PC-9 (cell line): ENCODE measurements around the gene NR1I2. TPM values are rescaled to one million over a fixed set of nuclear protein-coding genes. Genes with fewer than 3 reads are reported as not detected.

Experiments used
- BruUV-seq: library from RNA; stranded (reverse); fragments of 400-500 nt; replicated peaks from 2 replicates; lab custom pipeline; 2021; lab: Mats Ljungman, UMichigan
- CTCF ChIA-PET: fragments of 300-600 bp; sonication (Branson Sonifier 250); formaldehyde crosslinking; loops from one replicate; lab custom pipeline; 2022; ENCODE audit warnings: antibody characterized with exemption; lab: Charles Lee
- POLR2A ChIA-PET: fragments of 300-600 bp; sonication (Branson Sonifier 250); formaldehyde crosslinking; loops from one replicate; lab custom pipeline; 2022; ENCODE audit warnings: antibody characterized with exemption; ENCODE audit not compliant: unreplicated experiment; lab: Charles Lee
- DNase-seq, 2 experiments: peaks; one replicate each; pipeline versions ENCODE4 v3.0.0 to v3.0.0-alpha.2; 2015 to 2022; ENCODE audit warnings: mixed read lengths in 1 of 2
- H2AFZ ChIP-seq: fragments of 200-600 bp; sonication (generic); 2 replicates; pipeline ENCODE4 v1.8.1; 2017; ENCODE audit warnings: antibody characterized with exemption
- H3F3A ChIP-seq: fragments of 200-600 bp; sonication (generic); 2 replicates; pipeline ENCODE4 v1.8.1; 2017; ENCODE audit warnings: antibody characterized with exemption, mild to moderate bottlenecking, low read depth; ENCODE audit not compliant: insufficient read depth
- H3K27ac ChIP-seq: fragments of 200-600 bp; sonication (generic); 2 replicates; pipeline ENCODE4 v1.6.1; 2016; ENCODE audit warnings: mixed run types
- H3K27me3 ChIP-seq: fragments of 200-600 bp; sonication (generic); 2 replicates; pipeline ENCODE4 v1.6.1; 2016; ENCODE audit warnings: low read depth, mixed run types; ENCODE audit not compliant: insufficient read depth
- H3K36me3 ChIP-seq: fragments of 200-600 bp; sonication (generic); 2 replicates; pipeline ENCODE4 v1.6.1; 2016; ENCODE audit warnings: low read depth, mixed run types
- H3K4me1 ChIP-seq: fragments of 200-600 bp; sonication (generic); replicated peaks from 2 replicates; pipeline ENCODE4 v1.6.1; 2016; ENCODE audit warnings: mixed run types; ENCODE audit not compliant: insufficient read depth
- H3K4me2 ChIP-seq: fragments of 200-600 bp; sonication (generic); 2 replicates; pipeline ENCODE4 v1.6.1; 2017; ENCODE audit warnings: mixed run types
- H3K4me3 ChIP-seq: fragments of 200-600 bp; sonication (generic); 2 replicates; pipeline ENCODE4 v1.6.1; 2016; ENCODE audit warnings: mixed run types
- H3K79me2 ChIP-seq: fragments of 200-600 bp; sonication (generic); 2 replicates; pipeline ENCODE4 v1.6.1; 2017; ENCODE audit warnings: low read depth, mixed run types
- H3K9me2 ChIP-seq: fragments of 200-600 bp; sonication (generic); 2 replicates; pipeline ENCODE4 v1.8.1; 2017; ENCODE audit warnings: mild to moderate bottlenecking; ENCODE audit not compliant: insufficient read depth
- H3K9me3 ChIP-seq: fragments of 200-600 bp; sonication (generic); 2 replicates; pipeline ENCODE4 v1.8.1; 2016; ENCODE audit warnings: low read depth; ENCODE audit not compliant: insufficient read depth
- H4K20me1 ChIP-seq: fragments of 200-600 bp; sonication (generic); 2 replicates; pipeline ENCODE4 v1.8.1; 2017; ENCODE audit not compliant: insufficient read depth
- EZH2 ChIP-seq: fragments of 200-600 bp; sonication (generic); IDR thresholded peaks from 2 replicates; pipeline ENCODE4 v1.8.0; 2017; ENCODE audit warnings: antibody characterized with exemption, low read depth
- intact Hi-C: fragments of 100-400 bp; cut with micrococcal nuclease; formaldehyde crosslinking; loops from one replicate; pipeline ENCODE4 v1.10.0; 2022; ENCODE audit not compliant: unreplicated experiment
- total RNA-seq: library from RNA; stranded (reverse); gene quantifications from 2 replicates; pipeline ENCODE4 v1.2.3, GENCODE V29; 2021
- TF ChIP-seq, protein P1 (sequence below): fragments of 200-600 bp; sonication (generic); conservative IDR thresholded peaks from 2 replicates; pipeline ENCODE4 v1.6.1; 2017; ENCODE audit warnings: mixed run types, antibody characterized with exemption, mild to moderate bottlenecking, moderate library complexity

NR1I2 gene
- total RNA-seq, 1 experiment from 2014 or later = not detected

DNA sequence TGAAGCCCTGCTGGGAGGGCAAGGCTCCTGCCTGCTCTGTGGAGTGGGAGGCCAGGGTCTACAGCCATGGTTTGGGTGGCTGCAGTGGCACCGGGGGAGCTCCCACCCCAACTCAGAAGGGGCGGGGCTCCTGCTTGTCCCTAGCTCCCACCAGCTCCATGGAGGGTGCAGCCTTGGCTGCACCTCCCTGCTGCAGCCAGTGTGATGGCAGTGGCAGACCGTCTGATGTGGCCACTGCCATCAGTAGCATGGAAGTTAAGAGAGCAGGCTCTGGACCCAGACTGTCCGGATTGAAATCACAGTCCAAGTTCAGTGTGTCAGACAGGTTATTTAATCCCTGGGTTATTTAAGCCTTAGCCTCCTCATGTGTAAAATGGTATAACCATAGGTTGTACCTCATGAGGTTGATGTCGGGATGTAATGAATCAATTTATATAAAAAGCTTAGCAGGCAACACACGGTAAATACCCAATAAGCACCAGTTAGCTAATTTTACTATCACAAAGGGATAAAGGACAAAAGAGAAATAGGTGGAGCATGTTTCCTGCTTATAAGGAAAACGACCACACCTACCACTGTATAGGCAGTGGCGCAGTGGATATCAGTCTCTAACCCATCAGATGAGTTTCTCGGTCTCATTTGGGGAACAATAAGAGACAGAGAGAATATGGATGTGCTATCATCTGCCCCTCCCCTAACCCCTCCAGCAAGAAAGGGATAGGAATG is 13.1 kb upstream of the NR1I2 start:
- Histone ChIP-seq H3K79me2 (no peaks in the 10 kb centered on the region), H3K9me3 (no peaks in the 10 kb centered on the region), H3K4me3 (no peak overlapping the region), H3K9me2 (peaks cover 1% of the 10 kb centered on the region; the same call in 1 of the 2 replicates), H3K4me2 (no peak overlapping the region), H3K27me3 (no peaks in the 10 kb centered on the region), H4K20me1 (no peaks in the 10 kb centered on the region), H3F3A (no peaks in the 10 kb centered on the region), H3K27ac (no peak overlapping the region), H3K4me1 (no peaks in the 10 kb centered on the region), H2AFZ (no peak overlapping the region), H3K36me3 (no peaks in the 10 kb centered on the region)
- ChIA-PET POLR2A (no interaction called here), CTCF (no interaction called here)
- no peak for DNase-seq
- BruUV-seq = no TSS peak
- intact Hi-C loops = no loop called here
- TF ChIP-seq EZH2 = no peak
- TF ChIP-seq, protein P1, sequence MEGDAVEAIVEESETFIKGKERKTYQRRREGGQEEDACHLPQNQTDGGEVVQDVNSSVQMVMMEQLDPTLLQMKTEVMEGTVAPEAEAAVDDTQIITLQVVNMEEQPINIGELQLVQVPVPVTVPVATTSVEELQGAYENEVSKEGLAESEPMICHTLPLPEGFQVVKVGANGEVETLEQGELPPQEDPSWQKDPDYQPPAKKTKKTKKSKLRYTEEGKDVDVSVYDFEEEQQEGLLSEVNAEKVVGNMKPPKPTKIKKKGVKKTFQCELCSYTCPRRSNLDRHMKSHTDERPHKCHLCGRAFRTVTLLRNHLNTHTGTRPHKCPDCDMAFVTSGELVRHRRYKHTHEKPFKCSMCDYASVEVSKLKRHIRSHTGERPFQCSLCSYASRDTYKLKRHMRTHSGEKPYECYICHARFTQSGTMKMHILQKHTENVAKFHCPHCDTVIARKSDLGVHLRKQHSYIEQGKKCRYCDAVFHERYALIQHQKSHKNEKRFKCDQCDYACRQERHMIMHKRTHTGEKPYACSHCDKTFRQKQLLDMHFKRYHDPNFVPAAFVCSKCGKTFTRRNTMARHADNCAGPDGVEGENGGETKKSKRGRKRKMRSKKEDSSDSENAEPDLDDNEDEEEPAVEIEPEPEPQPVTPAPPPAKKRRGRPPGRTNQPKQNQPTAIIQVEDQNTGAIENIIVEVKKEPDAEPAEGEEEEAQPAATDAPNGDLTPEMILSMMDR = no peak

DNA sequence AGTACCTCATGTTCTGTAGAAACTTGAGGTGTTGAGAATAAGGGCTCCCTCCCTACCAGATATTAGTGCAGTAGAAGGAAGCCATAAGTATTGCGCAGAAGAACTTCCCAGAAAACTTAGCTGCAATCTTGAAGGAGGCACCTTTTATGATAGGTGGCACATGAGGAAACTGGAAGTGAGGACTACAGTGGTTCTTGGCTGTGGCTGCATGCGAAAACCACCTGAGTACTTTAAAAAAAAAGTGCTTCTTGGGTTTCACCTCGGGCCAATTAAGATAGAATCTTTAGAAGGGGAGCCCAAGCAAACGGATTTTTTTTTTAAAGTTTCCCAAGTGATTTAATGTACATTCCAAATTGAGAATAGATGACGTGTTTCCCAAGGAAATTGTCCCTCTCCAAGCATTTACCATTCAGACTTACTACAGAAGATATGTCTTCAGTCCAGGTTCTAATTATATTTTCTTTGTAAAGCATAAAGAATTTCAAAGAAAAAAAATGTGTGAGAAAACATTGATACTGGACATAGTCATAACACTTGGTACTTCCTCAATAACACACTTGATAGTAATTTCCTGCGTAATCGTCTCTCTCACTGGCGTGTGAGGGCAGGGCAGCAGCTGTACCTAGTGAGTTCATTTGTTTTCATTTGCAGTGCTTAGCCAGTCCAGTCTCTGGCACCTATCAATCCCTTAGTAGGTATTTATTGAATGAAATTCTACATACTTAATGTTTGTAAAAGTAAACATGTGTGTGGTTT is 12.3 kb upstream of the NR1I2 start:
- CTCF ChIA-PET = no interaction called here
- POLR2A ChIA-PET = no interaction called here
- Histone ChIP-seq H2AFZ (no peak overlapping the region; the same call in 1 of the 2 replicates), H3F3A (no peaks in the 10 kb centered on the region), H3K36me3 (no peaks in the 10 kb centered on the region), H4K20me1 (no peaks in the 10 kb centered on the region), H3K79me2 (no peaks in the 10 kb centered on the region), H3K27me3 (no peaks in the 10 kb centered on the region), H3K9me2 (no peaks in the 10 kb centered on the region), H3K27ac (no peak overlapping the region), H3K4me1 (no peaks in the 10 kb centered on the region), H3K9me3 (no peaks in the 10 kb centered on the region), H3K4me3 (no peak overlapping the region), H3K4me2 (no peak overlapping the region)
- no peak for TF ChIP-seq EZH2
- TF ChIP-seq, protein P1 = no peak
- BruUV-seq = no TSS peak
- no peak for DNase-seq
- intact Hi-C loops = no loop called here

DNA sequence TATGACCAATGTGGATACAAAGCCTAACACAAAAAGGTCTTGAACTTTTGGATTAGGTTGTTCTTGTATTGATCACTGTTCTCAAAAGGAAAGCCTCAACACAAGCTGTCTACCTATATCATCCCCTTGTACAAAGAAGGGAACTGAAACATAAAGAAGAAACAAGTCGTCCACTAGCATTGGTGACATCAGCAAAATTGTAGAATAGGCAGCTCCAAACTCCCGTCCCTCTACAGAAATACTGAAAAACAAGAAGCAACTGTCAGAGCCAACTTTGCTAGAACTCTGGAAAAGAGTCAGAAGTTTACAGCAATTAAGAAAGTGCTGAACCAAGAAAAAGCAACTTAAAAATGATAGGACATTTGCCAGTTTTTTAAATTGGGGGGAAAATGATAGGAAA is 7.5 kb upstream of the NR1I2 start:
- ChIA-PET CTCF (no interaction called here), POLR2A (no interaction called here)
- Histone ChIP-seq H3K79me2 (no peaks in the 10 kb centered on the region), H3K36me3 (no peaks in the 10 kb centered on the region), H3K9me2 (no peaks in the 10 kb centered on the region), H3K4me1 (no peaks in the 10 kb centered on the region), H3K27ac (no peak overlapping the region), H3K9me3 (no peaks in the 10 kb centered on the region), H2AFZ (no peak overlapping the region), H3K4me2 (no peak overlapping the region), H4K20me1 (no peaks in the 10 kb centered on the region), H3F3A (no peaks in the 10 kb centered on the region), H3K27me3 (no peaks in the 10 kb centered on the region), H3K4me3 (no peak overlapping the region)
- DNase-seq = no peak
- BruUV-seq = no TSS peak
- intact Hi-C loops = no loop called here
- TF ChIP-seq EZH2 = no peak
- TF ChIP-seq, protein P1 = no peak
